Measurements from ENCODE around the gene PLEKHB2.
"Not testable (repeated sequence)": the region's sequence is repeated elsewhere in the genome, so short reads cannot be mapped to it uniquely, and the experiment has no call there.

The PLEKHB2 gene

GRCh38 chr2:131178050-131178449 lies 72.9 kb downstream of the PLEKHB2 start:
- not testable (repeated sequence) for H3K4me3 ChIP-seq (ENCODE audit: low read length); H3K9me3 ChIP-seq (ENCODE audit: control insufficient read depth, low read length); DNase-seq (ENCODE audit: low read depth); H3K9ac ChIP-seq (ENCODE audit: low read length); H3K36me3 ChIP-seq (ENCODE audit: control insufficient read depth, insufficient read depth, low read length, severe bottlenecking)
- Histone ChIP-seq H3K4me1 (ENCODE audit: control insufficient read depth, insufficient read depth, low read length) (peaks cover 25% of the 10 kb centered on the region), H3K27me3 (replicated peaks; ENCODE audit: control insufficient read depth, insufficient read depth, low read length) (peaks cover 19% of the 10 kb centered on the region)

GRCh38 chr2:131178721-131179418 lies 73.7 kb downstream of the PLEKHB2 start:
- H3K9me3 ChIP-seq (ENCODE audit: control insufficient read depth, low read length); DNase-seq (ENCODE audit: low read depth); H3K36me3 ChIP-seq (ENCODE audit: control insufficient read depth, insufficient read depth, low read length, severe bottlenecking): not testable (repeated sequence)
- Histone ChIP-seq H3K9ac (ENCODE audit: low read length) (peak overlapping the region; percentile 39), H3K4me1 (ENCODE audit: control insufficient read depth, insufficient read depth, low read length) (peaks cover 25% of the 10 kb centered on the region), H3K4me3 (ENCODE audit: low read length) (peak overlapping the region; percentile 54), H3K27me3 (replicated peaks; ENCODE audit: control insufficient read depth, insufficient read depth, low read length) (peaks cover 19% of the 10 kb centered on the region)

DNA sequence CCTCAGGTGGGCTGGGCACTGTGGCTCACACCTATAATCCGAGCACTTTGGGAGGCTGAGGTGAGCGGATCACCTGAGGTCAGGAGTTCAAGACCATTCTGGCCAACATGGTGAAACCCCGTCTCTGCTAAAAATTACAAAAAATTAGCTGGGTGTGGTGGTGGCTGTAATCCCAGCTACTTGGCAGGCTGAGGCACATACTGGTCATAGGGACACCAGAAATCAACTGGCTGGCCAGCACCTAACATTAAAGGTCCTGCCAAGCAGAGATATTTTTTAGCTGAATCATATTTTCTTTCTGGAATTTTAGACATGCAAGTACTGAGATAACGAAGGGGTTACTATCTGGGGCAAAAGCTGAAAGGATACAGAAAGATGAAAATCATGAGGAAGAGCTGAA lies 76.3 kb downstream of the PLEKHB2 start:
- Histone ChIP-seq H3K27me3 (replicated peaks; ENCODE audit: control insufficient read depth, insufficient read depth, low read length) (peaks cover 11% of the 10 kb centered on the region), H3K4me1 (ENCODE audit: control insufficient read depth, insufficient read depth, low read length) (peaks cover 25% of the 10 kb centered on the region)
- not testable (repeated sequence) for H3K9ac ChIP-seq (ENCODE audit: low read length); H3K36me3 ChIP-seq (ENCODE audit: control insufficient read depth, insufficient read depth, low read length, severe bottlenecking); H3K9me3 ChIP-seq (ENCODE audit: control insufficient read depth, low read length); DNase-seq (ENCODE audit: low read depth); H3K4me3 ChIP-seq (ENCODE audit: low read length)

- not testable (repeated sequence) for H3K4me1 ChIP-seq (ENCODE audit: control insufficient read depth, insufficient read depth, low read length); DNase-seq (ENCODE audit: low read depth); H3K9ac ChIP-seq (ENCODE audit: low read length); H3K4me3 ChIP-seq (ENCODE audit: low read length); H3K9me3 ChIP-seq (ENCODE audit: control insufficient read depth, low read length); H3K27me3 ChIP-seq (replicated peaks; ENCODE audit: control insufficient read depth, insufficient read depth, low read length); H3K36me3 ChIP-seq (ENCODE audit: control insufficient read depth, insufficient read depth, low read length, severe bottlenecking)
These were observed 88.3 kb downstream of the PLEKHB2 start for GRCh38 chr2:131193421-131193820.

- DNase-seq (ENCODE audit: low read depth); H3K36me3 ChIP-seq (ENCODE audit: control insufficient read depth, insufficient read depth, low read length, severe bottlenecking); H3K4me3 ChIP-seq (ENCODE audit: low read length); H3K9ac ChIP-seq (ENCODE audit: low read length); H3K4me1 ChIP-seq (ENCODE audit: control insufficient read depth, insufficient read depth, low read length); H3K9me3 ChIP-seq (ENCODE audit: control insufficient read depth, low read length); H3K27me3 ChIP-seq (replicated peaks; ENCODE audit: control insufficient read depth, insufficient read depth, low read length): not testable (repeated sequence)
These were observed 91.0 kb downstream of the PLEKHB2 start for GRCh38 chr2:131196186-131196585.

Measured in adipocyte (in vitro differentiated cells).